Fibroblast of the conjunctiva (primary cell): ENCODE results near the gene DAB2.

Experiments
- DNase-seq: peaks from one replicate; pipeline ENCODE4 v3.0.0-alpha.2; 2010; ENCODE audit warnings: low read depth

DAB2 gene

GRCh38 chr5:39447968-39448367 lies 23.2 kb upstream of the DAB2 start:
- no peak for DNase-seq

GRCh38 chr5:39447059-39447458 lies 22.3 kb upstream of the DAB2 start:
- no peak for DNase-seq

- no peak for DNase-seq
Measured at GRCh38 chr5:39446231-39446630, 21.5 kb upstream of the DAB2 start.

- no peak for DNase-seq
Measured at GRCh38 chr5:39443911-39444310, 19.1 kb upstream of the DAB2 start.

GRCh38 chr5:39442991-39443390 lies 18.2 kb upstream of the DAB2 start:
- no peak for DNase-seq

GRCh38 chr5:39441838-39442237 lies 17.1 kb upstream of the DAB2 start:
- no peak for DNase-seq

- DNase-seq: no peak
Measured at GRCh38 chr5:39440958-39441624, 16.3 kb upstream of the DAB2 start.

GRCh38 chr5:39440192-39440957 lies 15.6 kb upstream of the DAB2 start:
- DNase-seq: no peak

- DNase-seq: no peak
Measured at GRCh38 chr5:39439582-39440162, 14.9 kb upstream of the DAB2 start.

GRCh38 chr5:39437467-39437866 lies 12.7 kb upstream of the DAB2 start:
- DNase-seq: no peak

- no peak for DNase-seq
Measured at GRCh38 chr5:39433848-39434247, 9.1 kb upstream of the DAB2 start.

GRCh38 chr5:39432696-39433530 lies 8.1 kb upstream of the DAB2 start:
- DNase-seq: no peak

GRCh38 chr5:39430461-39430860 lies 5.7 kb upstream of the DAB2 start:
- DNase-seq: no peak

GRCh38 chr5:39428640-39429039 lies 3.9 kb upstream of the DAB2 start:
- DNase-seq: no peak

- DNase-seq: no peak
Measured at GRCh38 chr5:39427633-39428032, 2.9 kb upstream of the DAB2 start.

GRCh38 chr5:39427229-39427628 lies 2.4 kb upstream of the DAB2 start:
- no peak for DNase-seq

- DNase-seq: no peak
Measured at GRCh38 chr5:39426746-39427105, 1.9 kb upstream of the DAB2 start.

GRCh38 chr5:39426051-39426745 lies 1.4 kb upstream of the DAB2 start:
- no peak for DNase-seq

- no peak for DNase-seq
Measured at GRCh38 chr5:39423331-39423751, 1.4 kb downstream of the DAB2 start.

- DNase-seq: no peak
Measured at GRCh38 chr5:39422728-39423285, 2.0 kb downstream of the DAB2 start.

GRCh38 chr5:39422036-39422606 lies 2.7 kb downstream of the DAB2 start:
- DNase-seq: no peak
